ENCODE measurements around the gene ITGA11. TPM values are rescaled to one million over a fixed set of nuclear protein-coding genes. Genes with fewer than 3 reads are reported as not detected.

The ITGA11 gene
- total RNA-seq, 1 experiment from 2014 or later, result not detected

DNA sequence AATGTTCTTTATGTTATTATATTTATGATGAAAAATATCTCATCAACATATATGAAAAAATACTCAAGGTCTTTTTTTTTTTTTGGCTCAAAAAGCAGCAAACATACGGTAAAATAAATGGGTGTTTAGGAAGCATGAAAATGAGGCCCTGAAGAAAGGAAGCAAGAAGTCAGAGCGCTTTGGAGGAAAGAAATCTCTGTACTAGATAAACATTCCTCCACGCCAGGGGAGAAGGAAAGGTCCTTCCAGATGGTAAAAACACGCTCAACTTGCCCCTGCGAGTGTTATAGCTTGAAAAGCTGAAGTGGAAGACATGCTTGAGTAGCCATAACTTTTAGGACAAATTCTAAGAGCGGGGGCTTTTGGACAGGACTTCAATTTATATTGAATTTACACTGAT, 101.5 kb downstream of the ITGA11 start:
- no peak for DNase-seq (ENCODE audit: low read depth)
- in situ Hi-C loops (cut with HindIII; ENCODE audit: low pct_unique_long_range_greater_than_20kb, low sequenced_read_pairs), result no loop called here

DNA sequence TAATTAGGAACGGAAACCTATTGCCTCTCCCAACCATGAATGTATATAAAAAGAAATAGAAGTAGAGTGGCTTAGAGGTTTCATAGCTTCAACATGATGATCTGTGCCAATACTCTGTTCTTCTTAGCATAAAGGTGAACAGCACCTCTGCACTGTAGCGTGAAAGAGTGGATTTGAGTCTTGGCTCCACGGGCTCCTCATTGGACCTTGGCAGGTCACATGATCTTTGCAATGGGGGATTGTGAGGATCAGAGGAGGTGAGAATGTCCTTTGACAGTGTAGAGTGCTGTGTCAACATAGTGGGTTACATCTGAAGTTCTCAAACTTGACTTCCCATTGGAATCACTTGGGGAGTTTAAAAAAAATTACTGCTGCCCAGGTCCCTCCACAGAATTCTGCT, 103.0 kb downstream of the ITGA11 start:
- in situ Hi-C loops (cut with HindIII; ENCODE audit: low pct_unique_long_range_greater_than_20kb, low sequenced_read_pairs), result no loop called here
- no peak for DNase-seq (ENCODE audit: low read depth)

DNA sequence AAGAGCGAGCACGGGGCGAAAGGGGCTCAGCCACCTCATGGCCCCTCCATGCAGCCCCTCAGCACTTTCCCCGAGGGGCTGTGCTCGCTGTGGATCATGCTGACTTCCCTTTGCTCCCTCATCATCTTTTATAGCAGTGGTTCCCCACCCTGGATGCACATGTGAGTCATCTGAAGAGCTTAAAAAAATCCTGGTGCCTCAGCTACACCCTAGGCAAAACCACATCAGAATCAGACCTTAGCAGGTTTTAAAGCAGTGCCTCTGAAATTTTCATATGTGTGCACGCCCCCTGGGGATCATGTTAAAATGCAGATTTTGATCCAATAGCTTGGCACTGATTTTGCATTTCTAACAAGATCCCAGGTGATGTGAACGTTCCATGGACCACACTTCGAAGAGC, 103.5 kb downstream of the ITGA11 start:
- no peak for DNase-seq (ENCODE audit: low read depth)
- in situ Hi-C loops (cut with HindIII; ENCODE audit: low pct_unique_long_range_greater_than_20kb, low sequenced_read_pairs), result no loop called here

DNA sequence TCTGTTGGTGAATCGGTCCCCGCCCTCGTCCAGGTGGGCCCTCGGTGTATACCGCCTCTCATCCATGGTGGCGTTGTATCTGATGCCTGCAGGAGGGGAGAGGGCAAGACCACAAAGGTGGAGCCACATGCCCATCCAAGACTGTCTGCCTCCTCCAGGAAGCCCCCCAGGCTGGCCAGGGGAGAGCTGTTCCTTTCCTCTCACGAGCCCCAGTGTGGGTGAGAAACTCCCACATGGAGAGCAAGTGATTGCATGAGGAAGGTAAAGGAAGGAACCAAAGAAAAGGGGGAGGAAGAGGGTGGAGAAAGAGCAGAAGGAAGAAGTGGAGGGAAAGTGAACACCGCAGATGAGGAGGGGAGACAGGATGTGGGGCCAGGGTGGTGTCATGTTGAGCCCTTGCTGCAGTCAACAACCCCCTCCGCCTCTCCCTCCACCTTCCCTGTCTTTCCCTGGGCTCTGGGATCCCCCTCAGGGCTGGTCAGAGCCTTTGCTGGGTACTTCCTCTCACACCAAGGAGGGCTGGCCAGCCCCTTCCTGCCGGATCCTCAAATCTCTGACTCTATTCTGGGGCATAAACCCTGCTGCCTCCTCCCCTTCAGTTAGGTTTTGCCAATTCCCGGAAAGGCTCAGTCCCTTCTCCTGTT, 105.1 kb downstream of the ITGA11 start:
- in situ Hi-C loops (cut with HindIII; ENCODE audit: low pct_unique_long_range_greater_than_20kb, low sequenced_read_pairs), result no loop called here
- DNase-seq (ENCODE audit: low read depth), result no peak

DNA sequence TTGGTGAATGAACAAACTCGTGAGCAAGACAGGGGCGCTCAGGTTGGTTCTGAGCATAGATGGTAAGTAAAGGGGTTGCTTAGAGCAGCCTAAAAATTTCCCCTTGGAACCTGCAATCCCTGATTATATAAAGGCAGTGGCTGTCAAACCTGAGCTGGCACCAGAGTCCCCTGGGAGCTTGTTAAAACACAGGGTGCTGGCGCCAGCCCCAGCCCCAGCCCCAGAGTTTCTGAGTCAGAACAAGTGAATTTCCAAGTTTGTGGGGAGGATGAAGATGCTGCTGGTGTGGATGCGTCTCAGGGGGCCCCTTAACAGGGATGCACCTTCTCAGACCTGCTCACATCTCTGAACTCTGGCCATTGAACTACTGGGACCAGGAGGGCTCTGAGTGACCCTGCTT, 106.2 kb downstream of the ITGA11 start:
- in situ Hi-C loops (cut with HindIII; ENCODE audit: low pct_unique_long_range_greater_than_20kb, low sequenced_read_pairs), result no loop called here
- DNase-seq (ENCODE audit: low read depth), result no peak

DNA sequence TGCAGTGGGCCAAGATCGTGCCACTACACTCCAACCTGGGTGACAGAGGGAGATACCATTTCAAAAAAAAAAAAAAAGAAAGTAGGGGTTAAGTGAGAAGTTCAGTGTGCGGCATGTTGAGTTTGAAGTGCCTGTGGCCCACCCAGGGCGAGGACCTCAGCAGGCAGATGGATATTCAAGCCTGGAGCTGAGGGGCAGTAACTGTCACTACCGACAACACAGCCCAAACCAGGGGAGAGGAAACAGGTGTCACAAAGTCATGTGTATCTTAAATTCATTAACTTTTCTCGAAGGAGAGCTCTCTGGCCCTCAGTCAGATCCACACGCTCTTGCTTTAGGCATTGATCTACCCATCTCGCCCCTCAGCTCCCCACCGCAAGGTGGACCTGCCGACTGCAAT, 109.2 kb downstream of the ITGA11 start:
- in situ Hi-C loops (cut with HindIII; ENCODE audit: low pct_unique_long_range_greater_than_20kb, low sequenced_read_pairs), result no loop called here
- no peak for DNase-seq (ENCODE audit: low read depth)

DNA sequence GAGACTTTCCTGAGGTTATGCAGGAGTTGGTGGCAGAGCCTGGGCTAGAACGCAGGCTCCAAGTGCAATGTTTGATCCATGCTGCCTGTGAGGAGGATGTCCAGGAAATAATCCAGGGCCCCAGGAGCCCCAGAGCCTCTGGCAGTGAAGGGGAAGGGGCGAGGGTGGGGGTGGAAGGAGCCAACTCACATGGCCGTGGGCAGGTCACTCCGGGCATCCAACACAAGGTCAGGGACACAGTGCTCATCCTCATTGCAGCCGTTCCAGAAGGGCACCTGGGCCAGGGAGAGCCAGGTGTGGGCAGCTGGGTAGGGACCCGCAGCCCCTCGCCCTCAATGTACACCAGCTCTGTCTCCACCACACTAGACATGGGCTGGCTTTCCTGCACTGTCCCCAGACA, 110.7 kb downstream of the ITGA11 start:
- DNase-seq (ENCODE audit: low read depth), result no peak
- in situ Hi-C loops (cut with HindIII; ENCODE audit: low pct_unique_long_range_greater_than_20kb, low sequenced_read_pairs), result no loop called here

DNA sequence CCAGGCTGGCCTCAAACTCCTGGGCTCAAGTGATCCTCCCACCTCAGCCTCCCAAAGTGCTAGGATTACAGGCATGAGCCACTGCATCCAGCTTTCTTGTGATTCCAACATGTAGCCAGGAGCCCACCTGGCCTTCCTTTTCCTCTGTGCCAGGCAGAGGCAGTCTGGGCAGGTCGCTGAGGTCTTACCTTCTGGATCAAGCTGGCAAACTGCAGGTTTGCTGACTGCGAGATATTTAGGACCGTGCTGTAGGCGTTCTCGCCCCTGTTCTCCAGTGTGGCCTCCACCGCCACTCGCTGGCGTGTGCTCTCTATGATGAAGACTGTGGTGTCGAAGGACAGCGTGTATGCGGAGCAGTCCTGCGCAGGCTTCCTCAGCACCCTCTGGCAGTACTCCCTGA, 112.0 kb downstream of the ITGA11 start:
- DNase-seq (ENCODE audit: low read depth), result no peak
- in situ Hi-C loops (cut with HindIII; ENCODE audit: low pct_unique_long_range_greater_than_20kb, low sequenced_read_pairs), result no loop called here

DNA sequence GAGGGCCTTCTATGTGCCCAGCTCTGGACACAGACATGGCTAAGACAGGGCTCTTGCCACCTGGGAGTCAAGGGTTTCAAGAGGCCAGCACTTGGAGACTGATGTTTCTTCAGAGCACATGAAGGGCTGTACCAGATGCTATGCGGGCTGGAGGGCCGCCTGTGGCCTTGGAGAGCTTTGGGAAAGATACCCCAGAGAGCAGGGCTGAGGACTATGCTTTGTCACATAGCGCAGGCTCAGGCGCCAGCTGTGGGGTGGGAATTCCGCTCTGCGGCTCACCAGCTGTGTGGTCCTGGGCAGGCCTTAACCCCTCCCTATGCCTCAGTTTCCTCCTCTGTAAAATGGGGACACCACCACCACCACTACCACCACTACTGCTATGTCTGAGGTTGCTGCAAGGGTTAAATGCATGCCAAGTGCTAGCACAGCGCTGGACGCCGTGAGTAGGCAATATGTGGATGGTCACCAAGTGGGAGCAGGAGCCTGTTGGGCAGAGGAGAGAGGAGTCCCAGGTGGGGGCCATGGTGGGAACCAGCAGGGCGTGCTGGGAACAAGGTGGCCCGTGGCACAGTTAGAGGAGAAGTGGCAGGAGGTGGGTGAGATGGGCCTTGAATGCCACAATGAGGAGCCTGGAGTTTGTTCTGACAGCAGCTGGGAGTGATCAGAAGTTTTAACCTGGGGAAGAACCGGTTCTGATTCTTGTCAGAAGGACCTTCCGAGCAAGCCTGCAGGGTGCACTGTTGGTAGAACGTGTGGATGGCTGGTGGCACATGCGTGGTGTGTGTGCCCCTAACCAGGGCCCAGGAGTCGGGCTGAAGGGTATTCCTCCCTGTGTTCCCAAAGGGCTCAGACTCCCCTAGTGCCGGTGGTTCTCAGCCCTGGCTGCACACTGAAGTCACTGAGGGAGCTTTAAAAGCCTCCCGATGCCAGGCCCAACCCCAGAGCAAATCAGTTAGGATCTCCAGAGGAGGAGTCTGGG, 112.7 kb downstream of the ITGA11 start:
- in situ Hi-C loops (cut with HindIII; ENCODE audit: low pct_unique_long_range_greater_than_20kb, low sequenced_read_pairs), result no loop called here
- no peak for DNase-seq (ENCODE audit: low read depth)

DNA sequence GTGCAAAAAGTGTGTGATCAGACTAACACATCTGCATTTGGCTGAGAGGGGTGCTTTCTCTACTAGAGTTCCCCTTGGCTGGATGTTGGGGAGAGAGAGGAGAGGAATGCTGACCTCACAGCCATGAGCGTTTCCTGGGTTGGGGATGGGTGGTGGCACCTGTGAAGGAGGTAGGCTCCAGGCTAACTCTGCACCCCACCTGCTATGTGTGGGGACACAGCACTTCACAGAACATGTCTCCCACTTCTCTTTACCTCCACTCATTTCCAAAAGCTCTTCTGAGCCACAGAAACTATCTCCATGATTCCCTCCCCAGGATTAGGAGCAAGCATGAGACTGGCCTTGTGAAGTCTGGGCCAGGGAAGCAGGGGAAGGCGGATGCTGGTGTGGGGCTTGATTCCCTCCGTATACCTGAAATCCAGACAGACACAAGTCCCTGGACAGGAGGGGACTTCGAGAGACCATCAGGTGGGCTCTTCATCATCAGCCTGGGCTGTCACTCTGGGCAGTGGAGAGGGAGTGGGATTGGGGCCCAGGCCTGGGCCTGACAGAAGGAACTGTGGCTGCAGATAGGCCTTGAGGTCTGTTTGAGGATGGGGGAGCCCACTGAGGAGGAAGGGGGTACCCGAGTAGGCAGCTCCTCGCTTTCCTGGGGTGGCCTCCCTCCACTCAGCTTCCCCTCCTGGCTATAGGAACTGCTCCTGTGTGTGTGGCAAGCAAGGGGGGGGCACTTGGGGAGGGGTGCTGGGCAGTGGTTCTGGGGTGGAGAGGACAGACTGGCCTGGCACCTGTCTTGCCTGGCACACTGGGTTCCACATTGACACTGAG, 113.7 kb downstream of the ITGA11 start:
- in situ Hi-C loops (cut with HindIII; ENCODE audit: low pct_unique_long_range_greater_than_20kb, low sequenced_read_pairs), result no loop called here
- no peak for DNase-seq (ENCODE audit: low read depth)

DNA sequence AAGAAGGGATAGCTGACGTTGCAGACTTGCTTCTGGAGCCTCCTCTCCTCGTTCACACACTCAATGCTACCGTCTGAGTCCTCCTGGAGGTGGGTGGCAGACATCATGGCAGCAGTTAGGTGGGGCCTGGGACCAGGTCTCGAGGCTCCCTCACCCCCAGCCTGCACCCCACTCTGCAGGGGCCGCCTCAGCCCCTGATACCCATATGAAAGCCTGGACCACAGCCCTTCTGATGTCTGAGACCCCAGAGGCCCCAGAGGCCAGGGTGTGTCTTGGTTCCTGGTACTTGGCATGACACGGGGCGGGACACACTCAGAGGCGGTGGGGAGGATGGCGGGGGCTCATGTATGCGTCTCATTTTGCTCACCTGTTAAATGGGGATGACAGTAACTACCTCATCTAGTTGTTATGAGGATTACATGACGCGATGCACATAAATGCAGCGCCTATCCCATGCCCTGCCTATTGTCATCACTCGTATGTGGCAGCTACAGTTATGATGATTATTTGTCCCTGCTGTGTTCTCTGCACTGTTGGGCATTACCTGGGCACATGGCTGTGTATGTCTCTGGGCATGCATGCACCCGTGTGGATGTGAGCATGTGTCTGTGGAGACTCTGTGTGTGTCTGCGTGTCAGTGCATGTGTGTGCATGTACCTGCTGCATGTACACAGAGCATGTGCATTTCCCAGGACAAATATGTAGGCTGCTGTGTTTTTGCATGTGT, 114.5 kb downstream of the ITGA11 start:
- in situ Hi-C loops (cut with HindIII; ENCODE audit: low pct_unique_long_range_greater_than_20kb, low sequenced_read_pairs), result no loop called here
- DNase-seq (ENCODE audit: low read depth), result no peak

DNA sequence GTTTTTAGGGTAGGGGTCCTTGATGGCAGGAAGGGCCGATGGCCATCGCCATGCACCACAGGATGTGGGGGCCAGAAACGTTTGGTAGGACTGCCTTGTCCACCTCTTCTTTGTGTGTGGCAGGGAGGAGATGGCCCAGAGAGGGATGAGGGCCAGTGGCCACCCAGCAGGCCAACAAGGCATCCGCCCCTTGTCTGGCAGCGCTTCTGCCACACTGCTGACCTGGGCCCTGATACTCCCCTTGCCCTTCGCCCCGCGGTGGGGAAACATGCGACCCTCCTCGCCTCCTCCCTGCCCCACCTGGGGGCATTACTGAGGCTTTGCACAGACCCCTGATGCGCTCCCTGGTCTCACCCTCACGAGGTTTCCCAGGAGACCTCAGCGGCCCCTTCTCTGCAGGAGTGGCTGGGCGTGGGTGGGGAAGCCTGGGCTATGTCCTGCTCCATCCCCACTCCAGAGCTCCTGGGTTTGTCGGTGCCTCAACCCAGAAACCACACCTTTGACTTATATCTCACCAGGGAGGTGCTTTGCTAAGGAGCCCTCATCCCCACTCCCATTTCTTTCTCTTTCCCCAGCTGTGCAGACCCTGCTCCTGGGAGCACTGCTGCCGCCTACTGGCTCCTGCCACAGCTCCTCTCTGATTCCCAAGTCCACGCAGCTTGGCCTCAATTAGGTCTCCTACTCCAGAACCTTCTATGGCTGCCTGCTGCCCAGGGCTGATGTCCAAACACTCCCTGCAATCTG, 115.7 kb downstream of the ITGA11 start:
- in situ Hi-C loops (cut with HindIII; ENCODE audit: low pct_unique_long_range_greater_than_20kb, low sequenced_read_pairs), result no loop called here
- DNase-seq (ENCODE audit: low read depth), result no peak

DNA sequence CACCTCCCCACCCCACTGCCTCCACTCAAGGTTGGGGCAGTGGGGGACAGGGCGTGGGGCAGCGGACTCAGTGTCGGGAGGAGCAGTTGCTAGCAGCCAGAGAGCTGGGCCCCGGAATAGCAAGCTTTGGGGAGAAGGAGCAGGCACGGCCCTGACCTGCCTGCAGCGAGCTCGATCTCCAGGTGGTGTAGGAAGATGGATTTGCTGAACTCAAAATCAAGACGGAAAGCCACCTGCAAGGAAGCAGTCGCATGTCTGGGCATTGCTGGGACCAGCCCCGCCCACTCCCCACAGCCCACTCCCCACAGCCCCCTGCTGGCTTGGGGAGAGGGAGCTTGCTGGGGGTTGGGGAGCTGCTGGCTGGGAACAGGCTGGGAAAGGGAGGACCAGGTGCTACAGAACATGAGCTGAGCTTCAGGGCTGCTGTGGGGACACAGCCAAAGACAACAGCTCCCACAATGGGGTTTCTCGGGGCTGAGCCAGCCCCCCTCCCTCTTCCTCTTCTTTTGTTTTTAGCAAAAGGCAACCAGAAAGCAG, 116.4 kb downstream of the ITGA11 start:
- no peak for DNase-seq (ENCODE audit: low read depth)
- in situ Hi-C loops (cut with HindIII; ENCODE audit: low pct_unique_long_range_greater_than_20kb, low sequenced_read_pairs), result no loop called here

DNA sequence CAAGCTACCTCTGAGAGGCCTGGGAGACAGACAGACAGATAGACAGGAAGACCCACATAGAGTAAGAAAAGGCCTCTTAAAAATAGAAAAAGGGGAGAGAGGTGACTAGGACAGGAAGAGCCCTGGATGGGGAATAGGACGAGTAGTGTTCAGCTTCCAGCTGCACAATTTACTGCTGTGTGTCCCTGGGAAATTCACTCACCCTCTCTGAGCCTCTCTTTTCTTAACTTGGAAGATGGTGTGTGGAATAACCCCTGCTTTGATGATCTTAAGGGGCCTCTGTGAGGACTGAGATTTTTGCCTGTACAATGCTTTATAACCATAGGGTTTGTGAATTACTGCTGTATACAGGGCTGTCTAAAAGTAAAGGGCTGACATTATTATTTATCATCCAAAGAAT, 116.9 kb downstream of the ITGA11 start:
- in situ Hi-C loops (cut with HindIII; ENCODE audit: low pct_unique_long_range_greater_than_20kb, low sequenced_read_pairs), result no loop called here
- DNase-seq (ENCODE audit: low read depth), result no peak

DNA sequence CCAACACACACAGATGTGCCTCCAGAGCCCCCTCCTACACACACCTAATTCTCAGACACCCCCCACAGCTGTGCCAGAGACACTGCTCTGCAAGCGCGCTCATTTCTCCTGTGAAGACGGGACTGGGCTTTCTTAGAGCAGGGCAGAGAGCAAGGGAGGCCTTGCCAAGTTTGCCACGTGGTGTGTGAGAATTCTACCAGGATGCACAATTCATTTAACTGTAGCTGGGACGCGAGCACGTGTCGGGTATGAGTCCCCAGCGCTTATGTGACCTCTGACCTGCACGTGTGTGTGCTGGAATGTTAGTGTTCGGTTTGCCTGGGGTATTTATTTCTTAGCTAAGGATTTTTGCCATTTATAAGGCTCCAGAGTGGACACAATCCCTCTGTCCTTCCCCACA, 117.4 kb downstream of the ITGA11 start:
- no peak for DNase-seq (ENCODE audit: low read depth)
- in situ Hi-C loops (cut with HindIII; ENCODE audit: low pct_unique_long_range_greater_than_20kb, low sequenced_read_pairs), result no loop called here

DNA sequence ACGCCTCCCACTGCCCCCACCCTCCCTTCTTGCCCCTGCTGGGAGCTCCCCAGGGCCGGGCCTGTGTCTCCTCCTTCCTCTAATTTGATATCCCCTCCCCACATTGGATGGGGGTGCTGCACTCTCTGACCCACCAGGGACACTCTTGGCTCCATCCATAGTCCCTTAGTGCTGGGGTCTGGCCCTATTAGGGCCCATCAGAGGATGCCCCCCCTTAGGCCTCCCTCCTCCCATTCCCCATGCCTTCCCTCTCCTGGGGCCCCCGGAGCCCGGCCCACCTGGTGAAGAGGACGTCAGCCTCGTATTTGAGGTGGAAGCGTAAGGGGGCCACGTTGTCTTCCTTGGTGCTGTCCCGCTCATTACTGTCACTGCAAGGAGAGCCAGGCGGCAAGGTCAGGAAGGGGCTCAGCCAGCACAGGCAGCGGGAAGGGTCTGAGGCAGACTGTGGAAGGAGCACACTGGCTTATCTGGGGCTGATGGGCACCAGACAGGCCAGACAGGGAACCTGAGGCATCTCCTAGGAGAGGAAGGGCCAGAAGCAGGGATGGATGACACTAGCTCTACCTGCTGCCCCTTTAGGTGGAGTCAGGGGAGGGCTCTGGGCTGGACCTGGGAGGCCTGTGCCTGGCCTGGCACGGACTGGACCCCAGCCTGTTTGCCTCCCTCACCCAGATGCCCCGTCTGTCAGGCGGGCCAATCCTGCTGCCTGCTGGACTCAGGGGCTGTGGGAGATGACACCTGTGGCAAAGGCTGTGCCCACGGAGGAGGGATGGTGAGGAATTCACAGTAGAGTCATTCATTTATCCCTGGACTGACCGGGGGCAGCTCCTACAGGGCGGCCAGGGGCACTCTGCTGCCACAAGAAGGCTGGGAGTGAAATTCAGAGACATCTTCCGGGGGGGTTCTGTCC, 118.2 kb downstream of the ITGA11 start:
- no peak for DNase-seq (ENCODE audit: low read depth)
- in situ Hi-C loops (cut with HindIII; ENCODE audit: low pct_unique_long_range_greater_than_20kb, low sequenced_read_pairs), result no loop called here

Data from Caki2 (cell line).